ENCODE measurements around the gene ANKK1. TPM values are rescaled to one million over a fixed set of nuclear protein-coding genes. Genes with fewer than 3 reads are reported as not detected.

Gene ANKK1
- total RNA-seq, 1 donor from 2014 or later, result not detected

GRCh38 chr11:113377681-113378412, 9.7 kb upstream of the ANKK1 start:
- no peak for DNase-seq (ENCODE audit: low spot score in 2 of 2)
- no peak for FAIRE-seq

- DNase-seq (ENCODE audit: low spot score in 2 of 2) (no peak), FAIRE-seq (no peak)
Observed at GRCh38 chr11:113378692-113379091, 8.9 kb upstream of the ANKK1 start.

GRCh38 chr11:113382121-113382520, 5.5 kb upstream of the ANKK1 start:
- DNase-seq (ENCODE audit: low spot score in 2 of 2) (no peak), FAIRE-seq (no peak)

GRCh38 chr11:113384551-113384950, 3.0 kb upstream of the ANKK1 start:
- DNase-seq (ENCODE audit: low spot score in 2 of 2) (no peak), FAIRE-seq (no peak)

GRCh38 chr11:113385749-113386148, 1.8 kb upstream of the ANKK1 start:
- FAIRE-seq (no peak), DNase-seq (ENCODE audit: low spot score in 2 of 2) (no peak)

- DNase-seq (ENCODE audit: low spot score in 2 of 2) (no peak), FAIRE-seq (no peak)
Observed at GRCh38 chr11:113386866-113387265, 713 bp upstream of the ANKK1 start.

GRCh38 chr11:113389272-113389671, 1.7 kb downstream of the ANKK1 start:
- no peak for DNase-seq (ENCODE audit: low spot score in 2 of 2)
- FAIRE-seq, result no peak

GRCh38 chr11:113392236-113392921, 4.8 kb downstream of the ANKK1 start:
- FAIRE-seq, result no peak
- DNase-seq (ENCODE audit: low spot score in 2 of 2), result no peak

- DNase-seq (ENCODE audit: low spot score in 2 of 2) (no peak), FAIRE-seq (no peak)
Observed at GRCh38 chr11:113393501-113393985, 6.0 kb downstream of the ANKK1 start.

- DNase-seq (ENCODE audit: low spot score in 2 of 2) (no peak), FAIRE-seq (no peak)
Observed at GRCh38 chr11:113394919-113395318, 7.3 kb downstream of the ANKK1 start.

- no peak for DNase-seq (ENCODE audit: low spot score in 2 of 2)
- no peak for FAIRE-seq
Observed at GRCh38 chr11:113395782-113396336, 8.3 kb downstream of the ANKK1 start.

- FAIRE-seq (no peak), DNase-seq (ENCODE audit: low spot score in 2 of 2) (no peak)
Observed at GRCh38 chr11:113396690-113397089, 9.1 kb downstream of the ANKK1 start.

- FAIRE-seq (no peak), DNase-seq (ENCODE audit: low spot score in 2 of 2) (no peak)
Observed at GRCh38 chr11:113397212-113397611, 9.6 kb downstream of the ANKK1 start.

GRCh38 chr11:113397821-113398220, 10.2 kb downstream of the ANKK1 start:
- FAIRE-seq, result no peak
- DNase-seq (ENCODE audit: low spot score in 2 of 2), result no peak

GRCh38 chr11:113398669-113399430, 11.3 kb downstream of the ANKK1 start:
- DNase-seq (ENCODE audit: low spot score in 2 of 2), result no peak
- no peak for FAIRE-seq

GRCh38 chr11:113400631-113401230, 13.2 kb downstream of the ANKK1 start:
- FAIRE-seq (no peak), DNase-seq (ENCODE audit: low spot score in 2 of 2) (no peak)

- FAIRE-seq, result no peak
- DNase-seq (ENCODE audit: low spot score in 2 of 2), result peak; percentile 23 to 52
Observed at GRCh38 chr11:113401718-113402117, 14.1 kb downstream of the ANKK1 start.

- DNase-seq (ENCODE audit: low spot score in 2 of 2) (no peak), FAIRE-seq (no peak)
Observed at GRCh38 chr11:113404859-113405430, 17.4 kb downstream of the ANKK1 start.

GRCh38 chr11:113405724-113406478, 18.3 kb downstream of the ANKK1 start:
- FAIRE-seq (no peak), DNase-seq (ENCODE audit: low spot score in 2 of 2) (no peak)

Measured in frontal cortex (tissue), 4 donors.